ENCODE results near the gene GSPT2.

Gene GSPT2

DNA sequence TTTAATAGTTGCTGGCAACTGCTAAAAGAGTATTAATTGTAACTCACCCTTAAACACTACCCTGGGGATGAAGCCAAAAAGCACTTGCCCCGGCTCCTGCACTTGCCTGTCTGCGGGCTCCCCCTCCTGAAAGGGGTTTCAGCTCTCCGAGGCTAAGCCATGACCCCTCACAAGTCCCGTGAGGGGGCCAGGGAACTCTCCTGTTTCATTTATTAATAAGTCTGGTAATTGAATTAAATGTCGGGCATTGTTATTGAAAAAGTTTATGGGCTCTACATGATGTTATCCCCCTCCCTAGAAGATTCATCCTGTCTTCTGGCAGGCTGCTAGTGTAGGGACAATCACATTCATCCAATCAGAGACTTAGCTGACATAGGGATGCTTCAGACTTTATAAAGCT, 23.3 kb downstream of the GSPT2 start:
- Histone ChIP-seq H3K4me3 (ENCODE audit: low read length) (no peak overlapping the region), H3K36me3 (ENCODE audit: control insufficient read depth, low read depth, low read length) (no peaks in the 10 kb centered on the region), H3K27ac (ENCODE audit: low read length) (no peak overlapping the region), H3K27me3 (ENCODE audit: control insufficient read depth, insufficient read depth, low read length) (no peaks in the 10 kb centered on the region), H3K9me3 (ENCODE audit: control insufficient read depth, low read depth, low read length) (peaks cover 6% of the 10 kb centered on the region), H3K9ac (ENCODE audit: low read length) (no peak overlapping the region), H3K4me1 (ENCODE audit: control insufficient read depth, low read depth, low read length) (no peaks in the 10 kb centered on the region)

DNA sequence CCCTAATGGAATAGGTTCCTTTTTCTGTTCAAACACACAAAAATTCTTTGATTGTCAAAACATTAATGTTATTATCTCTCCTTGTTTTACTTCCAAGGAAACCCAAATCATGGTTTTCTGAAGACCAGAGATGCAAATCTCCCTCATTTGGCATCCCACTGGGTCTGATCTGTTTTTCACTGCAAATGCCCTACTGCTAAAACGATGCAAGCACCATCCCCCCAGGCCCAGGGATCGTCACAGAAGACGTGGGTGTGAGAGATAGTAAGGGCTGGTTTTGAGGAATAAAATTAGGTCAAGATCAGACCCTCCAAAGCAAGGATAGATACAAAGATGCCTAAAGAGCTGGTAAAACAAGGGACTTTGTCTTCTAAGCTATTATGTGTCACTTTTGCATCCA, 33.6 kb downstream of the GSPT2 start:
- Histone ChIP-seq H3K27me3 (ENCODE audit: control insufficient read depth, insufficient read depth, low read length) (no peaks in the 10 kb centered on the region), H3K4me3 (ENCODE audit: low read length) (peak overlapping the region; percentile 39), H3K9ac (ENCODE audit: low read length) (no peak overlapping the region), H3K9me3 (ENCODE audit: control insufficient read depth, low read depth, low read length) (peaks cover 14% of the 10 kb centered on the region), H3K4me1 (ENCODE audit: control insufficient read depth, low read depth, low read length) (peaks cover 12% of the 10 kb centered on the region), H3K36me3 (ENCODE audit: control insufficient read depth, low read depth, low read length) (no peaks in the 10 kb centered on the region), H3K27ac (ENCODE audit: low read length) (no peak overlapping the region)

DNA sequence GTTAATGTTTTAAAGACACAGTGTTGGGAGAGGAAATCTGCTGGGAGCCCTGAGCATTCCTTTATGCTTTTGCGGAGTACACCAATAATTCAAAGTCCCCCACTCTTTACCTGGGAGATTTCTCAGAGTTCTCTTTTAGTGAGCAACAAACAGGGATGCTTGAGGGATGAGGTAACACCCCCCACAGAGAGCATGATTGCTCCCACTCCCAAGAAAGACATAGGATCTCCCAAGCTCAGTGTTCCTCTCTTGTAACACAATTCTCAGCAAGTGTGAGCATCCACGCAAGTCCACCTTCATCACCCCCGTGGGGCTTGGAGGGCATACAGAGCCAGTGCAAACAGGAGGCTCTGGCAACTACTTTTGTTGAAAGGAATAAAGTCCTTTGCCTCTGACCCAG, 36.1 kb downstream of the GSPT2 start:
- peaks cover 14% of the 10 kb centered on the region for H3K9me3 ChIP-seq (ENCODE audit: control insufficient read depth, low read depth, low read length)
- no peaks in the 10 kb centered on the region for H3K36me3 ChIP-seq (ENCODE audit: control insufficient read depth, low read depth, low read length)
- no peak overlapping the region for H3K27ac ChIP-seq (ENCODE audit: low read length)
- no peak overlapping the region for H3K4me3 ChIP-seq (ENCODE audit: low read length)
- no peaks in the 10 kb centered on the region for H3K27me3 ChIP-seq (ENCODE audit: control insufficient read depth, insufficient read depth, low read length)
- no peak overlapping the region for H3K9ac ChIP-seq (ENCODE audit: low read length)
- H3K4me1 ChIP-seq (ENCODE audit: control insufficient read depth, low read depth, low read length) = peaks cover 12% of the 10 kb centered on the region

DNA sequence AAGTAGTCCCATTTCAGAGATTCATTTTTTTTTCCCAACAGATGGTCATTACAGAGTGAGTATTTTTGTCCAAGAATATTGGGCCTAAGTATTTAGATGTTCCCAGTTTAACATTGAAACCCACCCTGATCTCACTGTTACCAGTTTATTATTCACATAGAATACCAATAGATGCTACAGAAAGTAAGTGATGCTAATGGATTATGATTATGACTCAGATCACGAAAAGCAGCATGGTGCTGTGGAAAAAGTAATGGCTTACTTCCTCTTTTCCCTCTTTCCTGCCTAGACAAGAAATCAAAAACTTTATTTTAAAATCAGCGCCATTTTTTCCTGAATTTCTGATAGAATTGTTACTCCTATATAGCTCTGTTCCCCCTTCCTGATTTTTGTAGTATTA, 51.9 kb downstream of the GSPT2 start:
- H3K4me1 ChIP-seq (ENCODE audit: control insufficient read depth, low read depth, low read length) = no peaks in the 10 kb centered on the region
- no peak overlapping the region for H3K9ac ChIP-seq (ENCODE audit: low read length)
- H3K9me3 ChIP-seq (ENCODE audit: control insufficient read depth, low read depth, low read length) = peaks cover 6% of the 10 kb centered on the region
- H3K27ac ChIP-seq (ENCODE audit: low read length) = no peak overlapping the region
- no peak overlapping the region for H3K4me3 ChIP-seq (ENCODE audit: low read length)
- no peaks in the 10 kb centered on the region for H3K27me3 ChIP-seq (ENCODE audit: control insufficient read depth, insufficient read depth, low read length)
- H3K36me3 ChIP-seq (ENCODE audit: control insufficient read depth, low read depth, low read length) = no peaks in the 10 kb centered on the region

Data from iPS-18a (cell line).